GM21717 (cell line): Measurements from ENCODE around the gene ERH.

Experiments
- ATAC-seq: cut with Tn5 transposase; IDR thresholded peaks from one replicate; pipeline ENCODE4 v1.9.1; 2021; ENCODE audit warnings: mild to moderate bottlenecking, moderate library complexity; ENCODE audit not compliant: unreplicated experiment

The ERH gene

DNA sequence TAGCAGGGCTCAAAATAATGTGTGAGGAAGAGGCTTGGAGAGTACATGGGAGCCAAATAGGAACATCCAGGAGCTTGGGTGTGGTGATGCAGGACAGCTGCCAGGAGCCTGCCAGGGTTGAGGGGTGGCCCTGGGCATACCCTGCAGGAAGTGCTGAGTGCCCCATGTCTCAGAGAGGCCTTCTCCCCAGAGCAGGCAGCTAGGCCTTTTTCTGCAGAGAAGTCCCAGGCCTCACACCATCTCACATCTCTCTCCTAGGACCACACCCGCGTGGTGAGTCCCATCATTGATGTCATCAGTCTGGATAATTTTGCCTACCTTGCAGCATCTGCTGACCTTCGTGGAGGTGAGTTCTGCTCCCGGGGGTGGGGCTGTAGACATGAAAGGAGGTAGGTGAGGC lies 66.9 kb downstream of the ERH start:
- ATAC-seq: no peak
